ENCODE data around the gene WDR77. TPM values are rescaled to one million over a fixed set of nuclear protein-coding genes. Genes with fewer than 3 reads are reported as not detected.
A peak's percentile ranks its signal among the peaks of the same experiment; 100 is the strongest.

WDR77 gene
- total RNA-seq (2014; rRNA removed; shearing (Covaris generic)), result 19.9 and 21.8 TPM in 2 replicates
- polyA plus RNA-seq (2014; cell fraction: nucleus; rRNA removed), result 55.0 and 73.9 TPM in 2 replicates

- peak; percentile 98 for DNase-seq (ENCODE audit: extremely low read depth, low read depth)
Measured at GRCh38 chr1:111448918-111449702, at the start of gene WDR77, which contains the start of gene ATP5PB. WDR77 (minus strand) TSS chr1:111449256; CDS start chr1:111449169, 87 bp downstream. ATP5PB (plus strand) TSS chr1:111449464; CDS start chr1:111449542, 78 bp downstream.

- no peak for DNase-seq (ENCODE audit: extremely low read depth, low read depth)
Measured at GRCh38 chr1:111497592-111497991, 48.5 kb upstream of the WDR77 start.

GRCh38 chr1:111496398-111496797, 47.3 kb upstream of the WDR77 start:
- no peak for DNase-seq (ENCODE audit: extremely low read depth, low read depth)

DNA sequence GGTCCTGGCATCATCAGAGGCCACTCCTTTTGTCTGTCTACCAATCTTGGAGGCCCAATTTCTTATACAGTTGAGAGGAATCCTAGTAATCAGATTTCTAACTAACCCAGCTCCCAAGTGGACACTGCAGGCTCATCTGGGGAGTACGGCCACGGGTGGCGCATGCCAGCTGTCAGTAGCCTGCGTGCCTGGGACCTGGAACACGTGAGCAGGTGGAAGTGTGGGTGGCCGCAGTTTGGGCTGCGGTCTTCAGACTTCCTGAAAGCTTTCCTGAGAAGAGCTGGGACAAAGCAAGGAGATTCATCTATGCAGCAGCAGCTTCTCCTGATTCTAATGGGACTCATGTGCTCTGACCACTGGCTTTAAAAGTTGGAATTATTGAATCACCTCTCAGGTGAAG, 42.0 kb upstream of the WDR77 start:
- no peak for DNase-seq (ENCODE audit: extremely low read depth, low read depth)

GRCh38 chr1:111490220-111490619, 41.2 kb upstream of the WDR77 start:
- no peak for DNase-seq (ENCODE audit: extremely low read depth, low read depth)

DNA sequence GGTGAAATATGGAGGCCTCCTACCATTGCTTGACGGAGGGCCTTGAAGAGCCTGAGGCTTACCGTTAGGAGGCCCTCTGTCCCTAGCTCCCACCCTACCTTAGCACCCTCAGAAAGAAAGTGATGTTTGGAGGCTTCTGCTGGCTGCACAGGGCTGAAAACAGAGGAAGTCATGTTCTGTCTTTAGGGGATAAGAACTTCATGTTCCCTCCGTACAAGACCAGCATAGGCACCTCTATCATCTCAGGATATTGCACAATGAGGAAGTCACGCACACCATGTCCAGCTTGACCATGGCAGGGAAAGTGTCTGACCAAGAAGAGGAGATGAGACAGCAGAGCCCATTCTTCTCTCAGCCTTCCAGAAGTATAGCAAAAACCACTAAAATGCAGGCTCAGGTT, 40.5 kb upstream of the WDR77 start:
- no peak for DNase-seq (ENCODE audit: extremely low read depth, low read depth)

- no peak for DNase-seq (ENCODE audit: extremely low read depth, low read depth)
Measured at GRCh38 chr1:111488669-111489068, 39.6 kb upstream of the WDR77 start.

GRCh38 chr1:111487133-111487532, 38.1 kb upstream of the WDR77 start:
- DNase-seq (ENCODE audit: extremely low read depth, low read depth), result no peak

DNA sequence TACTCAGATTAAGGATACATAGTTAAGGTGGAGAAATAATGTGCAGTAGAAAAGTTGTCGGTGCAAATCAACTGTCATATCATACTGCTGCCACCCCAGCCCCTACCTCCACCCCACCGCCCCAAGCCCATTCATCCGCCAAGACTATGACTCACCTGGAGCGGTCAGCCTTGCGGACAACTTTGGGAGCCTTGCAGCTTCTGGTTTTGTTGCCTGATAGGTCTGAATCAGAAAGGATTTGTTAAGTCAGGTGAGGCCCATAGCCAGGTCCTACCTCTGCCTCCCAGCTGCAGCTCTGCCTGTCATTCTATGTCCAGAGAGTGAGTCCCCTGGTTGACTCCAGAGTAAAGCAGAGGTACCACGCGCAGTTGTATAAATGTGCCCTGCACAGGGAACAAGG, 37.4 kb upstream of the WDR77 start:
- DNase-seq (ENCODE audit: extremely low read depth, low read depth), result no peak

- DNase-seq (ENCODE audit: extremely low read depth, low read depth), result no peak
Measured at GRCh38 chr1:111484391-111485026, 35.5 kb upstream of the WDR77 start.

- DNase-seq (ENCODE audit: extremely low read depth, low read depth), result no peak
Measured at GRCh38 chr1:111483876-111484275, 34.8 kb upstream of the WDR77 start.

DNA sequence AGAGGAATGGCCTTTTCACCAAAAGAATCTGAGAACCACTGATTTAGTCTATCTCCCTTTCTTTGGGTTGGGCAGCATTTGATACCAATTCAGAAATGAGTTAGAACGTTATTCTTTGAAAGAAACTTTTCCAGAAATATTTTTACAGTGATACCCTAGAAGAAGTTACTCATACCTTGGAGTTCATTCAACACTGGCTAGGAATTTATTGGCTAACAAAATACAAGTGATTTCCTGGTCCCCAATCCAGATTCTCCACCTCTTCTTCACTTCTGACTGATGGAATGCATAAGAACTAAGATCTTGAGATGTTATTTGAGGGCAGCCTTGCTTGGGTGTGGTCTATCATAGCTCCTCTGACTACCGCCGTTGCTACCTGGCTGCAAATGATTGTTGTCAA, 34.1 kb upstream of the WDR77 start:
- DNase-seq (ENCODE audit: extremely low read depth, low read depth), result no peak

DNA sequence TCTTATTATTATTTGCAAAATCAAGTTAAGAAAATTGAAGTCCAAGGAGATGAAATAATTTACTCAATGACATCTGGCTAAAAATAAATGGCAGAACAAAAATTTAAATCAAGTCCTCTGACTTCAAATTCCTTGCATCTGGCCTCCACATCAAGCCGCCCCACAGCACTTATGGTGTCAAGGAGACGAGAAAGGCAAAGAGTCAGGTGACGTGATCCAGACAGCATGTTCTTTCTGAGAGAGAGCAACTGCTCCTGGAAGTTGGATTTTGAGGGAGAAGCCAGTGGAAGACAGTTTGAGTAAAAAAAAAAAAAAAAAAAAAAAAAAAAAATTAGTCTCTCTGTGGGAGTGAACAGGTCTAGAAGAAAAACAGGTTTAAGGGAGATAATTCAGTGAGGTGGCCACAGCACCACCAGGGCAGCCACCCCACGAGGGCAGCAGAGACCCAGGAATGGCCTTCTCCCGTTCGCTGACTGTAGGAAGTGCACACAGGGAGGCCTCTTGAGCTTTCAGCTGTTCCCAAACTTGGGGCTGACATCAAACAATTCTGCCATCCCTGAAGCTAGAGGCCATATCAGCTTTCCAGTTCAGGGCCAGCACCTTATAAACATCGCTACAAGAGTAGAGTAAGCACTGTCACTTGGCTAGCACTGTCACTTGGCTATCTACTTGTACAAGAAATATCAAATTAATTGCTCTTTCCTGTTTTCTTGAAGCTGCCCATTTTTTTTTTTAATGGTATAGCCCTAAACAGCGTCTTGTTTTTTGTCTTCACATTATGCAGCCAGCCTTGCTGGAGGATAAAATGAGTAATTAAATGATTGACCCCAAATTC, 32.5 kb upstream of the WDR77 start:
- DNase-seq (ENCODE audit: extremely low read depth, low read depth), result peak; percentile 35

- DNase-seq (ENCODE audit: extremely low read depth, low read depth), result no peak
Measured at GRCh38 chr1:111480674-111481073, 31.6 kb upstream of the WDR77 start.

DNA sequence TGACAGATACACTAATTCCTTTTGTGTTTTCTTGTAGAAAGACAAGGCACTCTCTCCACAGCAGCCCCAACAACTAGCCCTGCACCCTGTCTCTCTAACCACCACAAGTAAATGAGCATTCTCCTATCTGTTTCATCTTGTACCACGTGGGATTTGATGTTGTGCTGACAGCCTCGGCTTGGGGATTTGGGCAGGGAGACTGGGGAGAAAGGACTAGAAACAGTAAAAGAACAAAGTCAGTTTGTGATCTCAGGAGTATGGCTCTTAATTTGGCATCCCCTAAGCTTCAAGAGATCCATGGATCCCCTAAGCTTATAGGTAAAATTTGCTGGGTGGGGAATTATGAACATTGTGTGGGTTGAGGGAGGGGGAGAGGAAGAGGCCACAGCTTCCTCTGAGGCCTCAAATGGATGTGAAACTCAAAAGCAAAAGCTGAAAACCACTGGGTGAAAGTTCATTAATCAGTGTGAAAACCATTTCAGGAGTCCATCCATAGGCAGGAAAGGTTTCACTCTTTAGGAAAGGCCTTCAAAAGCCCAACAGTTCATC, 27.8 kb upstream of the WDR77 start:
- no peak for DNase-seq (ENCODE audit: extremely low read depth, low read depth)

DNA sequence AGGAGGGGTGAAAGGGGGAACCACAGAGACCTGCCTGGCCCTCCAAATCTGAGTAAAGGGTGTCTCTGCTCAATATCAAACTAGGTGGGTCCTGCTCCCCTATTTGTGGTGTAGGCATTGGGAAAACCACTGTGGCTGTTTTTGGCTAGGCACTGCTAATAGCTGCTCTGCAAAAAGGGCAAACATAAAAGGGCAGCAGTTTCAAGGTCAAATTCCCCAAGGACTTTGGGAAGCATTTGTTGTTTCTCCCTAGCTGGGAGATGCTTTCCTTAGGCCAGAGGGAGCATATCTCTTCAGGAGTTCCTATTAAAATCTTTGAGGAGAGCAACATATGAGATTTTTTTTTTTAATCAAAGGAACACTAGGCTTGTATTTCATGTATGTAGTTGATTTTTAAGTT, 27.2 kb upstream of the WDR77 start:
- no peak for DNase-seq (ENCODE audit: extremely low read depth, low read depth)

- no peak for DNase-seq (ENCODE audit: extremely low read depth, low read depth)
Measured at GRCh38 chr1:111475701-111476100, 26.6 kb upstream of the WDR77 start.

DNA sequence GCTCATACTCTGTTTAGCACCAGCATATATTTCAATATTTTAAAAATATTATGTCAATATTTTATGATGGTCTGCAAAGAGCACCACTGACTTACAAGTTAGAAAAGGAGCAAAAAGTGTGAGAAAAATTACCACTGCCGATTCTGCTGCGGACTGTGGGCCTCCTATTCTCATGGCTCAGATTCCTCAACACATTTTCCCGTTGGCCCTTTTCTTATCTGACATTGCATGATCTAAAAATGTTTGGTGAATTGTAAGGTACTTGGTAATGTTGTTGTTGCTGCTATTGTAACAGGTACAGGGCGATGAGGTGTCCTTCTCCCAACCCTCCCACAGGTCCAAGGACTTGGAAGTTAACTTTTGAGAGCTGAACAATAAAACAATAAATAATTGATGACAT, 25.5 kb upstream of the WDR77 start:
- DNase-seq (ENCODE audit: extremely low read depth, low read depth), result no peak

- no peak for DNase-seq (ENCODE audit: extremely low read depth, low read depth)
Measured at GRCh38 chr1:111474106-111474505, 25.1 kb upstream of the WDR77 start.

GRCh38 chr1:111471538-111471937, 22.5 kb upstream of the WDR77 start:
- DNase-seq (ENCODE audit: extremely low read depth, low read depth), result no peak

DNA sequence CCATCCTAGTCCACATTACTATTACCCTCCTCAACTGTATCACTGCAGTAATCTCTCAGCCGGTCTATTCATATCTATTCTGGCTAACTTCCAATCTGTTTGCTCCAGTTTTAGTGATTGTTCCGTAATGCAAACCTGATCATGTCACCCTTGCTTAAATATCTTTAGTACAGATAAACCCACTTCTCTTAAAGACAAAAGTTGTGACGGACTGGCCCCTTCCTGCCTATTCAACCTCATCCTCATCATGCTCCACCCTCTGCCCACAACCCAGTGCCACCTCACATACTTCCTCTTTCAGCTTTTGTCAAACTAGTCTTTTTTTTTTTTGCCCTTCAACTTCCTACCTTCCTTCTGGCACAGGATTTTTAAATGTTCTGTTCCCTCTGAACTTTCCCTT, 22.0 kb upstream of the WDR77 start:
- no peak for DNase-seq (ENCODE audit: extremely low read depth, low read depth)
